NCI-H1092 treated with DMSO at 0.1 percent for 48 hours (cell line): ENCODE data around the gene GXYLT1.
"Not testable (repeated sequence)": the region's sequence is repeated elsewhere in the genome, so short reads cannot be mapped to it uniquely, and the experiment has no call there.

ENCODE experiments used
- DNase-seq: peaks from one replicate; lab custom pipeline; 2025; lab: John Stamatoyannopoulos, UW

Gene GXYLT1

GRCh38 chr12:42097971-42098370 lies 46.7 kb downstream of the GXYLT1 start:
- no peak for DNase-seq

GRCh38 chr12:42094277-42094676 lies 50.4 kb downstream of the GXYLT1 start:
- DNase-seq, result no peak

- DNase-seq, result no peak
These were observed 52.9 kb downstream of the GXYLT1 start for GRCh38 chr12:42091769-42092168.

- no peak for DNase-seq
These were observed 53.8 kb downstream of the GXYLT1 start for GRCh38 chr12:42090899-42091298.

- DNase-seq, result no peak
These were observed 58.6 kb downstream of the GXYLT1 start for GRCh38 chr12:42086031-42086430.

DNA sequence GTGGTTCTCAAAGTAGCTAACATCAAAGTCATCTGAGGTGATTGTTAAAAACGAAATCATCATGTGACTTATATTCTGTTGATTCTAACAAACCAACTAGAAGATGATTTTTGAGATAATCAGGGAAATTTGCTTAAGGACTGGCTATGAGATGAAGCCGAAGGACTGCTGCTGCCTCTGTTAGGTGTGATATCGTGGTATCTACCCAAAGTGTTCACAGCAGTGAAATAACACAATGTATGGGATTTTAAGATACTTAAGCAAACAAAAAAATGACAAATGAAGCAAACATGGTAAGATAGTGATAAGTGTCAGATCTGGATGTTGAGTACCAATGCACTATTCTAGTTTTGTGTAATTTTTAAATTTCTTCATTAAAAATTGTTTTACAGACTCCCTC lies 59.1 kb downstream of the GXYLT1 start:
- DNase-seq, result no peak

DNA sequence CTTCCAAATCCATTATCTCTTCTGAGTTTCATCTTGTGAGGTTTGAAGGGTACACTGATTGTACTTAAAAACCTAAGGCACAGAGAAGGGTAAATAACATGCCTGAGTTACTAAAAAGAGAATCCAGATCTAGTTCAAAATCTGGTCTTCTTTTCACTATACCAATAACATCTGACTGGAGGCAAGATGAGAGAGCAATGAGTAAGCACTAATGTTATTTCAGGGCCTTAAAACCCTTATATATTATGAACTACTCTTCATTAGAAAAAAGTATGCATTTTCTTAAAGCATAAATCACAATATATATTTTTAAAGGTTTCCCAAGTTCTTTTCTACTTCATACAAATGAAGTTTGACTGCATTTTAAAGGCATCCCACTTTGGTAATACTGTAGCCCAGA lies 60.2 kb downstream of the GXYLT1 start:
- DNase-seq, result no peak

GRCh38 chr12:42076976-42077375 lies 67.7 kb downstream of the GXYLT1 start:
- no peak for DNase-seq

DNA sequence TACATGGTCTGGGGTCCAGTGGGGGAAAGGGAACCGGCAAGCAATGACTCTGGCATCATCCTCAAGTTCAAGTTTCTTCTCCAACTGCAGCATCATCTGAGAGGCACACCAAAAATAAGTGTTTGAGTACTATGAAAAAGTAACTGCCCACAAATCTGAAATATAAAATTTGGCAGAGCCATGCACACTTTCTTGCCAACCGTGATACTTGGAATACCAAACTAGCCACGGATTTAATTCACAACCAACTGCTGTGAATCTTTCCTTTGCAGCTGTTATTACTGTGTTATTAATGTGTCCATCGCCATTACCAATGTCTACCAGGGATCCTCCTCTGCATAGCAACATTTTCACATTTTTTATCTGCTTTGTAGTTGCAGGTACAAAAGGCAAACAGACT lies 74.6 kb downstream of the GXYLT1 start:
- no peak for DNase-seq

- DNase-seq, result no peak
These were observed 85.5 kb downstream of the GXYLT1 start for GRCh38 chr12:42059127-42059526.

DNA sequence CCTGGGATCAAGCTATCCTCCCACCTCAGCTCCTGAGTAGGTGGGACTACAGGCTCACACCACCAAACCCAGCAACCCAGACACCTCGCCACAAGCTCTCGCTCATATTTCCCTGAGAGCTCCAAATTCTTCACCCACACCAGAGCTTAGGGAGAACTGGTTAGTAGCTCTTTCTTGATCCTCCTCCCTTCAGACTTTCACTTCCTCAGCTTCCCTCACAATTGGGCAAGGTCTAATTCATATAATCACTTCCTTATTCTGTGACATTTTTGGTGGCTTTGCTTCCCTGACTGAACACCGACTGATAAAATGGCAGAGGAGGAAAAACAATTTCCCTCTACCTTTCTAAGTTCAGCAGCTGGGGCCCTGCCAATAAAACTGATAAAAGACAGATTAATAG lies 88.5 kb downstream of the GXYLT1 start:
- no peak for DNase-seq

DNA sequence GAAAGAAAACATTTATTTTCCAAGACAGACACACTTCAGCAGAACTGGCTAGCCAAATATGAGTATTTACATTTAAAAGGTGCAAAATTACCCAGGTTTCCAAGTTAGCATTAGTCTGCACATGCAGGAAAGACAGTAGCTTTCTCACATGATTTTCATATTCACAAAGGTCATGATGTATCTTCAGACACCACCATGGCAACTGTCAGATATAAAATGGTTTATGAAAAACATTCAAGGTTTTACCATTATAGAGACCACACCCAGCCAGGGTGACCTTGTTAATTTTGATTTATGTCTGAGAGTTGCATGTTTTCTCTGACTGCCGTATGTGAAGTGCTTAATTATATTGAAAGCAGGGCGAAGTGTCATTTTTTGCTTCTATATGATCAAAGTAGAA lies 91.2 kb downstream of the GXYLT1 start:
- no peak for DNase-seq

DNA sequence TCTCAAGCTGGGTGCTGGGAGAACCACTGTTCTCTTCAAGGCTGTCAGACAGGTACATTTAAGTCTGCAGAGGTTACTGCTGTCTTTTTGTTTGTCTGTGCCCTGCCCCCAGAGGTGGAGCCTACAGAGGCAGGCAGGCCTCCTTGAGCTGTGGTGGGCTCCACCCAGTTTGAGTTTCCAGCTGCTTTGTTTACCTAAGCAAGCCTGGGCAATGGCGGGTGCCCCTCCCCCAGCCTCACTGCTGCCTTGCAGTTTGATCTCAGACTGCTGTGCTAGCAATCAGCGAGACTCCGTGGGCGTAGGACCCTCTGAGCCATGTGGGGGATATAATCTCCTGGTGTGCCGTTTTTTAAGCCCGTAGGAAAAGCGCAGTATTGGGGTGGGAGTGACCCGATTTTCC lies 95.7 kb downstream of the GXYLT1 start:
- not testable (repeated sequence) for DNase-seq

DNA sequence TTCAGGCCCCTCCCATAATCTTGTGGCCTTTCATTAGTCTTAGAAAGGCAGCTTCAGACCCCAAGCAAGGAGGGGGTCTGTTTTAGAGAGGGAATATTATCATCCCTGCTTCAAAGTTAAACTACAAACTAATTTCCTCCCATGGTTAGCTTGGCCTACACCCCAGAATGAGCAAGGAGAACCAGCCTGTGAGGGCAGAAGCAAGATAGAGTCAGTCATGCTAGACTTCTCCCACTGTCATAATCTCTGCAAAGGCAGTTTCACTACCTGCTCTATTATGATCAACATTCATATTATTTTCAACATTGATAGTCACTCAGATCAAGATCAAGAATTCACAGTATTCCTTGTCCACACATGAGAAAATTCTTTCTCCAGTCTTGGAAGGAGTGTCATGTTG lies 105.1 kb downstream of the GXYLT1 start:
- DNase-seq, result no peak

DNA sequence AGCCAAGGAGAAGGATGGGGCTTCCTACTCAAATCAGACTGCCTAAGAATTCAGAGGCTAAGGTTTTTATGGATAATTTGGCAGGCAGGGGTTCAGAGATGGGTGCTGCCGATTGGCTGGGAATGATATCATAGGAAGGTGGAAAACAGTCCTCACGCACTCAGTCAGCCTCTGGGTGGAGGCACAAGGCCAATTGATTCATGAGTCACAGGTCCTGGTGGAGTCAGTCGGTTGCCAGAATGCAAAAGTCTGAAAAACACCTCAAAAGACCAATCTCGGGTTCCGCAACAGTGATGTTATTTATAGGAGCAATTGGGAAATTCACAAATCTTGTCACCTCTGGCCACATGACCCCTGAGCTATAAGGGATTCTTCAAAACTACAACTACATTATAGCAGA lies 105.5 kb downstream of the GXYLT1 start:
- no peak for DNase-seq

GRCh38 chr12:42031847-42032564 lies 112.7 kb downstream of the GXYLT1 start:
- no peak for DNase-seq
